ENCODE measurements around the gene IFNAR1. TPM values are rescaled to one million over a fixed set of nuclear protein-coding genes. Genes with fewer than 3 reads are reported as not detected.
"Not testable (repeated sequence)": the region's sequence is repeated elsewhere in the genome, so short reads cannot be mapped to it uniquely, and the experiment has no call there.

Gene IFNAR1
- total and polyA plus RNA-seq, 9 of the 15 experiments (the other 6 are each of a cell fraction or from before 2014, with no cell fraction given), result 8.6 to 31.8 (median 14.8) TPM

DNA sequence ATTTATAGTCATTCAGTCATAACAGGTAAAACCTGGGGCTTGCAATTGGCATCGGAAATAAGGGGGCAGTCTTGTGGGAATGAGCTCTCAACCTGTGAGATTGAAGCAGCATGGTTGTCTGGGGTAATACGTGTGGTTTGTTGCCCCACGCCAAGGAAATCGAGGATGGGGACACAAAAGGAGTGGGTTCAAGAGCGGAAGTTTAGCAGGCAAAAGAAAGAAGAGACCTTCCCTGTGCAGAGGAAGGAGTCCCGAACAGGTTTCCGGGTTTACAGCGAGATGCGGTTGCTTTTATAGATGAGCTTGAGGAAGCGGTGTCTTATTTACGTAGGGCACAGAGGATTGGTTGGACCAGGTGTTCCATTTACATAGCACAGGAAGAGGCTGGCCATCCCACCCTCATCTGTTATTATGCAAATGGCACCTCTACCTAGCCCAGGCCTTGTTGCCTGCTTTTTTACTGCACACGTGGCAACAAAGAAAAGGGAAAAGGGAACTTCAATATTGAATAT is 37.3 kb downstream of the IFNAR1 start (continued):
- TF ChIP-seq COPS2 (conservative IDR thresholded peaks at IDR 0.05), result no peak
- no peak for TF ChIP-seq SMAD1 (IDR thresholded peaks at IDR 0.05; ENCODE audit: low read depth, low read length, partially characterized antibody)
- peak in 1 of 2 experiments; percentile 37; a peak in 1 of 4 replicates for TF ChIP-seq FOXK2 (conservative IDR thresholded peaks at IDR 0.05 in 1 of 2, IDR thresholded peaks at IDR 0.05 in 1 of 2; ENCODE audit: low read depth in 2 of 2)
- no peak for TF ChIP-seq PRMT5 (CRISPR knock-in tag; IDR thresholded peaks at IDR 0.05)
- TF ChIP-seq PCBP1 (IDR thresholded peaks at IDR 0.05; ENCODE audit: low read depth, low read length, poor library complexity, severe bottlenecking), result no peak
- no peak for TF ChIP-seq ILK (tag; IDR thresholded peaks at IDR 0.05; ENCODE audit: borderline replicate concordance, low read depth)

DNA sequence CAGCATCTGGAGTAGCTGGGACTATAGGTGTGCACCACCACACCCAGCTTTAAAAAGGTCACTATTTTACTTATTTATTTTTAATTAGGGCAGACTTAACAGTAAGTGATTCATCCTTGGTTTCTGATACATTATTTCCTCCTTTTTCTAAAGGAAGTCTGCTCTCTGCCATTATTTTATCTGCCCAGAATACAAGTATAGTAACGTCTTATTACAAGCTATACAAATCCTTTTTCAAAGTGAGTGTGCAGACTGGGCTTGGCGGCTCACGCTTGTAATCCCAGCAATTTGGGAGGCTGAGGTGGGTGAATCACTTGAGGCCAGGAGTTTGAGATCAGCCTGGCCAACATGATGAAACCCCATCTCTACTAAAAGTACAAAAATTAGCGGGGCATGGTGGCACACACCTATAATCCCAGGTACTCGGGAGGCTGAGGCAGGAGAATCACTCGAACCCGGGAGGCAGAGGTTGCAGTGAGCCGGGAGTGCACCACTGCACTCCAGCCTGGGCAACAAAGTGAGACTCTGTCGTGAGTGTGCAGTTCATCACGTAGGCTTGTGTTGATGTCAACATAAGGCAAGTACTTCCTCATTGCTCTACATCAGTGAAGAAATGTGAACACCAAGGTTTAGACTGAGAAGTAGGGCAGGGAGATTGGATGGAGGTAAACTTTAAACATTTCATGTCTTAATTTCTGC is 39.3 kb downstream of the IFNAR1 start:
- not testable (repeated sequence) for H3K27ac ChIP-seq (ENCODE audit: extremely low read depth, low read depth, low read length); TF ChIP-seq ATF1 (CRISPR knock-in tag; IDR thresholded peaks at IDR 0.05); JUND (IDR thresholded peaks at IDR 0.05; ENCODE audit: borderline replicate concordance, low read depth, low read length)
- 0 out of 4 replicates have a peak, but pooled peaks of 1 of the 2 experiments have one; percentile 34 for TF ChIP-seq SRF (CRISPR knock-in tag; IDR thresholded peaks at IDR 0.05)
- TF ChIP-seq ATF1 (tag; IDR thresholded peaks at IDR 0.05), result 0 out of 2 replicates have a peak, but pooled peaks have one; percentile 16
- TF ChIP-seq CEBPB (tag; IDR thresholded peaks at IDR 0.05), result peak; percentile 67
- peak; percentile 21; the same call in 1 of the 2 replicates for TF ChIP-seq SPI1 (IDR thresholded peaks at IDR 0.05; ENCODE audit: borderline replicate concordance, low read depth, low read length)
- TF ChIP-seq EHMT2 (IDR thresholded peaks at IDR 0.05), result peak; percentile 74
- TF ChIP-seq JUND (tag; IDR thresholded peaks at IDR 0.05; ENCODE audit: borderline replicate concordance, low read depth, low read length), result peak; percentile 14; the same call in 1 of the 3 replicates
- TF ChIP-seq CREM (IDR thresholded peaks at IDR 0.05; ENCODE audit: low read depth), result peak; percentile 52
- 0 out of 2 replicates have a peak, but pooled peaks have one; percentile 31 for TF ChIP-seq MTA3 (IDR thresholded peaks at IDR 0.05; ENCODE audit: borderline replicate concordance)
- TF ChIP-seq L3MBTL2 (IDR thresholded peaks at IDR 0.05), result peak; percentile 57; the same call in 1 of the 2 replicates
- peak; percentile 44; the same call in 1 of the 2 replicates for TF ChIP-seq CTBP1 (IDR thresholded peaks at IDR 0.05; ENCODE audit: borderline replicate concordance)

More for the DNA sequence above, 39.3 kb downstream of the IFNAR1 start:
- FAIRE-seq; H3K36me3 ChIP-seq (ENCODE audit: control insufficient read depth, insufficient read depth, low read length); BruUV-seq (replicated peaks); H3K9me1 ChIP-seq (ENCODE audit: control insufficient read depth, insufficient read depth, low read length); in situ Hi-C loops (cut with MboI); H3K9ac ChIP-seq (ENCODE audit: insufficient read depth in 1 of 2, low read depth in 2 of 2, low read length in 2 of 2); H3K27me3 ChIP-seq (ENCODE audit: control insufficient read depth in 2 of 2, insufficient read depth in 2 of 2, low read length in 2 of 2); CTCF ChIA-PET (ENCODE audit: low intra/inter-chr PET ratio); H3K4me3 ChIP-seq; H3K79me2 ChIP-seq (ENCODE audit: control insufficient read depth, insufficient read depth, low read length); H4K20me1 ChIP-seq (replicated peaks; ENCODE audit: control insufficient read depth, insufficient read depth, low read length): not testable (repeated sequence)
- 0 out of 3 replicates have a peak, but pooled peaks have one; percentile 8 for ATAC-seq
- WGBS (ENCODE audit: insufficient coverage, low coverage, missing lambda C conversion rate), result 13% methylated on average over 10 of the region's 10 CpGs
- H3K4me2 ChIP-seq (ENCODE audit: insufficient read depth, low read length), result peak overlapping the region; percentile 50
- DNase-seq (ENCODE audit: extremely low read depth in 1 of 4, low spot score in 3 of 4), result peak in 1 of 4 experiments; percentile 30
- intact Hi-C loops (cut with micrococcal nuclease), result loop anchor here (5.0 kb wide), 2 partner anchors 97 to 243 kb away; partner anchors contain the start of gene IL10RB
- H3K9me3 ChIP-seq (replicated peaks; ENCODE audit: control insufficient read depth, insufficient read depth, low read depth, low read length), result peaks cover 17% of the 10 kb centered on the region
- peaks cover 13 to 24% of the 10 kb centered on the region in 2 experiments; a peak in 3 of 5 replicates for H3K4me1 ChIP-seq (replicated peaks in 1 of 2; ENCODE audit: control insufficient read depth in 2 of 2, insufficient read depth in 2 of 2, low read length in 2 of 2)
- H2AFZ ChIP-seq (ENCODE audit: low read depth, low read length), result peak overlapping the region; percentile 73
- POLR2A ChIA-PET, result interaction anchor here (1.4 kb wide), 1 partner anchor 39 kb away, joined by 4 read pairs; the partner anchor contains the start of gene IFNAR1
